ENCODE results near the gene IL9.

- no peak for TF ChIP-seq CTCF (IDR thresholded peaks at IDR 0.05)
- TF ChIP-seq POLR2A (IDR thresholded peaks at IDR 0.05) = no peak
Measured at GRCh38 chr5:135862086-135862485, 33.6 kb downstream of the IL9 start.
